Upper lobe of left lung (tissue), 4 donors: ENCODE results near the gene GALNT7.

Source experiments
- CTCF ChIP-seq, 6 experiments: fragments of 450-650 bp in 4 of 6; fragments of 200-600 bp in 2 of 6; sonication (generic) in 2 of 6; IDR thresholded peaks; one replicate each; pipeline ENCODE4 v1.5.1; 2016 to 2019; ENCODE audit warnings: antibody characterized with exemption in 6 of 6
- EP300 ChIP-seq, 4 donors: sonication (generic); formaldehyde crosslinking; IDR thresholded peaks; one replicate each; pipeline ENCODE4 v1.5.1; 2017; ENCODE audit warnings: antibody characterized with exemption in 4 of 4, control low read depth in 2 of 4
- POLR2A ChIP-seq, 4 donors: fragments of 450-650 bp; IDR thresholded peaks; one replicate each; pipeline ENCODE4 v1.5.1; 2016 to 2017; ENCODE audit warnings: antibody characterized with exemption in 4 of 4, mild to moderate bottlenecking in 2 of 4
- POLR2AphosphoS5 ChIP-seq, 2 donors: sonication (generic); formaldehyde crosslinking; IDR thresholded peaks; one replicate each; pipeline ENCODE4 v1.5.1; 2017; ENCODE audit warnings: antibody characterized with exemption in 2 of 2

- TF ChIP-seq CTCF (IDR thresholded peaks at IDR 0.05) (no peak), POLR2A (IDR thresholded peaks at IDR 0.05) (no peak), POLR2AphosphoS5 (IDR thresholded peaks at IDR 0.05) (no peak), EP300 (IDR thresholded peaks at IDR 0.05) (no peak)
Observed at GRCh38 chr4:173264684-173265185, 96.1 kb downstream of the GALNT7 start.
